Adrenal gland (tissue), 12 donors: ENCODE data around the gene TRAPPC2L. TPM values are rescaled to one million over a fixed set of nuclear protein-coding genes. Genes with fewer than 3 reads are reported as not detected.

ENCODE experiments used
- DNase-seq, 7 donors: peaks; one replicate each; pipeline ENCODE4 v3.0.0-alpha.2; 2019 to 2020
- H3K27ac ChIP-seq, 5 donors: fragments of 200-600 bp; sonication (generic) in 4 of 5; 1 replicate in 3 of 5; 2 replicates in 2 of 5; pipeline versions ENCODE4 v1.5.1 to v1.8.0; 2016 to 2020; ENCODE audit warnings: mild to moderate bottlenecking in 1 of 5
- H3K27me3 ChIP-seq: fragments of 200-600 bp; 2 replicates; pipeline ENCODE4 v1.8.0; 2021
- H3K36me3 ChIP-seq, 2 donors: fragments of 200-600 bp; replicated peaks in 1 of 2; 1 replicate in 1 of 2; 2 replicates in 1 of 2; pipeline versions ENCODE4 v1.5.1 to v1.8.0; 2018 to 2022
- H3K4me1 ChIP-seq, 2 donors: fragments of 200-600 bp; replicated peaks in 1 of 2; 1 replicate in 1 of 2; 2 replicates in 1 of 2; pipeline versions ENCODE4 v1.5.1 to v1.8.0; 2018 to 2021
- H3K4me3 ChIP-seq, 4 donors: fragments of 200-600 bp; sonication (generic) in 3 of 4; one replicate each; pipeline ENCODE4 v1.5.1; 2016 to 2018
- H3K9me3 ChIP-seq, 3 donors: fragments of 200-600 bp; sonication (generic) in 1 of 3; replicated peaks in 1 of 3; 1 replicate in 2 of 3; 2 replicates in 1 of 3; pipeline versions ENCODE4 v1.5.1 to v1.8.0; 2016 to 2021
- POLR2A ChIP-seq, 2 donors: fragments of 450-650 bp; IDR thresholded peaks; one replicate each; pipeline ENCODE4 v1.6.1; 2017; ENCODE audit warnings: antibody characterized with exemption in 2 of 2, mild to moderate bottlenecking in 2 of 2, moderate library complexity in 1 of 2
- WGBS, 4 donors: extraction: QIAGEN DNeasy Blood & Tissue Kit in 2 of 4; methylation state at CpG; one replicate each; pipeline versions ENCODE4 v1.1.5 to v1.1.7; 2013 to 2017; 5-methylcytosine and 5-hydroxymethylcytosine counted together
- intact Hi-C, 2 donors: fragments of 100-400 bp; cut with DNase I; formaldehyde crosslinking; loops; one replicate each; pipeline versions ENCODE4 v1.14.1 to v1.15.0; 2022 to 2023
- polyA plus RNA-seq, 3 donors: library from polyadenylated mRNA; stranded (reverse); fragments of 200-250 nt in 2 of 3; fragments of 350-450 nt in 1 of 3; fragmentation: Illumina TruSeq in 1 of 3; extraction: RNeasy Lipid Tissue Mini Kit (QIAGEN cat#74804) in 1 of 3; gene quantifications; one replicate each; pipeline ENCODE4 v1.2.3, GENCODE V29; 2013 to 2014
- total RNA-seq, 9 donors: library from RNA; depleted of rRNA in 4 of 9; stranded (reverse); fragments of >200 nt in 4 of 9; fragments of 120-200 nt in 1 of 9; fragmentation: NEBNext Ultra II Directional in 1 of 9; extraction: Animal tissue kit (Norgen Biotek cat#: 25700) in 1 of 9; gene quantifications; one replicate each; pipeline versions ENCODE4 v1.1.0 to v1.2.4, GENCODE V29; 2013 to 2023
- TF ChIP-seq, protein P1 (sequence below), 6 experiments: fragments of 450-650 bp in 4 of 6; fragments of 200-600 bp in 2 of 6; sonication (generic) in 1 of 6; IDR thresholded peaks; 1 replicate in 5 of 6; 2 replicates in 1 of 6; pipeline versions ENCODE4 v1.5.1 to v1.8.0; 2016 to 2021; ENCODE audit warnings: antibody characterized with exemption in 6 of 6, mild to moderate bottlenecking in 2 of 6, moderate library complexity in 1 of 6
- donor health status: healthy with polysubstance abuse.
- donor health status: Bipolar disorder and iron deficiency.
- donor health status: DM: yes; HTN: yes; CAD: no.
- donor health status: DM: no; HTN: no; CAD: no.
- donor health status: DM: no; HTN: no; CAD: no.
- donor health status: DM: yes; HTN: yes; CAD: no.

The TRAPPC2L gene
- total and polyA plus RNA-seq, 12 donors, result 56.7 to 279 (median 149) TPM

DNA sequence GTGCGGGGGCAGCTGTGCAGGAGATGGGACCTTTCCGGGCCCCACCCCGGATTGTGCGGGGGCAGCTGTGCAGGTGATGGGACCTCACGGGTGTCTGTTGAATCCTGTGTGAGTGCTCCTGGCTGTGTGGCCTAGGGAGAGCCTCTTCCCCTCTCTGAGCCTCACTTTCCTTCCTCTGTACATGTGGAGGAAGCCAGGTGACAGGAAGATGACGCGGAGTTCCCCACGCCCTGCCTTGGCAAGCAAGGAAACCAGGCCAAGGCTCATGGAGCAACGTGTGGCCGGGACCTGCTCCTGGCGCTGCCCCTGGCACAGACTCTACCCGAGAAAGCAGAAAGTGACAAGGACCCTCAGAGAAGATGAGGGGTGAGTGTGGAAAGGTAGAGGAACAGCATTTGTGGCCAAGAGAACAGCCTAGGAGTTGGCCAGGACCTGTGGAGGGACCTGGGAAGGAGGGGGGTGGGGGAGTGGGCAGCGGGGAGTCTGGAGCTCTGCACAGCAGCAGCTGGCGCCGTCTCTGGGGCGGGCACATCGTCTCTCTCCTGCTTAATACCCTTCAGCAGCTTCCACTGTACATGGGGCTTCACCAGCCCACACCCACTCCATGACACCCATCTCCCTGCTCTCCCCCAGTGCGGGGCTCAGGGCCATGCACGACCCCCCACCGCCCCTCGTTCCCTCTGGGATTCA, 47.9 kb downstream of the TRAPPC2L start:
- intact Hi-C loops, result no loop called here
- DNase-seq, result peak; percentile 69 to 87 (median 82)
- no peaks in the 10 kb centered on the region for H3K9me3 ChIP-seq
- TF ChIP-seq, protein P1, sequence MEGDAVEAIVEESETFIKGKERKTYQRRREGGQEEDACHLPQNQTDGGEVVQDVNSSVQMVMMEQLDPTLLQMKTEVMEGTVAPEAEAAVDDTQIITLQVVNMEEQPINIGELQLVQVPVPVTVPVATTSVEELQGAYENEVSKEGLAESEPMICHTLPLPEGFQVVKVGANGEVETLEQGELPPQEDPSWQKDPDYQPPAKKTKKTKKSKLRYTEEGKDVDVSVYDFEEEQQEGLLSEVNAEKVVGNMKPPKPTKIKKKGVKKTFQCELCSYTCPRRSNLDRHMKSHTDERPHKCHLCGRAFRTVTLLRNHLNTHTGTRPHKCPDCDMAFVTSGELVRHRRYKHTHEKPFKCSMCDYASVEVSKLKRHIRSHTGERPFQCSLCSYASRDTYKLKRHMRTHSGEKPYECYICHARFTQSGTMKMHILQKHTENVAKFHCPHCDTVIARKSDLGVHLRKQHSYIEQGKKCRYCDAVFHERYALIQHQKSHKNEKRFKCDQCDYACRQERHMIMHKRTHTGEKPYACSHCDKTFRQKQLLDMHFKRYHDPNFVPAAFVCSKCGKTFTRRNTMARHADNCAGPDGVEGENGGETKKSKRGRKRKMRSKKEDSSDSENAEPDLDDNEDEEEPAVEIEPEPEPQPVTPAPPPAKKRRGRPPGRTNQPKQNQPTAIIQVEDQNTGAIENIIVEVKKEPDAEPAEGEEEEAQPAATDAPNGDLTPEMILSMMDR (IDR thresholded peaks at IDR 0.05), result no peak
- peak in 1 of 2 donors; percentile 34 for TF ChIP-seq POLR2A (IDR thresholded peaks at IDR 0.05)
- peak overlapping the region in 4 of 5 donors; percentile 16 to 83 (median 42) for H3K27ac ChIP-seq
- peak overlapping the region in 1 of 4 donors; percentile 52 for H3K4me3 ChIP-seq
- no peaks in the 10 kb centered on the region for H3K36me3 ChIP-seq
- WGBS, 4 donors, result 61 to 68% (median 67%) methylated on average over 16 to 21 of the region's 21 CpGs
- no peaks in the 10 kb centered on the region for H3K27me3 ChIP-seq
- H3K4me1 ChIP-seq, result peaks cover 0 to 11% of the 10 kb centered on the region in 2 donors

DNA sequence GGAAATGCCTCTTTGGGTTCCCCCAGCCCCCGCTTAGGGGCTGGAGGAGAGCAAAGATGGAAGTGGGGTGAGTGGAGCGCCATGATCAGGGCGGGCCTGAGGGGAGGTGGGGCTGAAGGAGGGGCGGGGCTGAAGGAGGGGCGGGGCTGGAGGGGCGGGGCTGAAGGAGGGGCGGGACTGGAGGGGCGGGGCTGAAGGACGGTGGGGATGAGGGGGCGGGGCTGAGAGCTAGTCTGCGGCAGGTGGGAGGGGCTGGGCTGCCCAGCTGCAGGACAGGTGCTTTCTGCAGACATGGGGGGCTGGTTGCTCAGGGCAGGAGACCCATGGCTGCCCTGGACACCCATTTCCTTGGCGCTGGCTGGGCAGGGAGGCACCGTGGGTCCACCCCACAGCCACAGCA, 48.6 kb downstream of the TRAPPC2L start:
- H3K4me3 ChIP-seq, result peak overlapping the region in 1 of 4 donors; percentile 52
- intact Hi-C loops, result no loop called here
- 35 to 71% (median 54%) methylated on average over 1 to 13 of the region's 13 CpGs for WGBS, 4 donors

DNA sequence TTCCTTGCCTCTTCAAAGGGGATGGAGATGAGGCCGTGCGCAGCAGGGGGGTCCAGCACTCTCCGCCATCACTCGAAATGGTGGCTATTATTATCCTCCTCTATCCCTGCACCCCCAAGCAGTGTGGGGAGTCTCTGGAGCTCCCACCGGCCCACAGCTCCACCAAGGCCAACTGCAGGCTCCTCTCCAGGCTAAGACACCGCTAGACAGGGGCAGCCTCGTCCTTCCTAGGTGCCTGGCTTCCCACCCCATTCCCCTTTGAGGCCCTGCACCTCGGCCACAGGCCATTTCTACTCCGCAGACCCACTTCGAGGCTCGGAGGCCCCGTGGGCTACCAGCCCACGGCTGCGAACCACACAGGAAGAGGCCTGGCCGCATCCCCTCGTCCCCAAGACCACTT, 49.1 kb downstream of the TRAPPC2L start:
- Histone ChIP-seq H3K27ac (no peak overlapping the region), H3K36me3 (no peaks in the 10 kb centered on the region), H3K4me1 (peaks cover 3 to 11% of the 10 kb centered on the region in 2 donors), H3K9me3 (no peaks in the 10 kb centered on the region), H3K27me3 (no peaks in the 10 kb centered on the region), H3K4me3 (no peak overlapping the region)
- no peak for TF ChIP-seq POLR2A (IDR thresholded peaks at IDR 0.05)
- TF ChIP-seq, protein P1 (IDR thresholded peaks at IDR 0.05), result no peak
- 72 to 85% (median 81%) methylated on average over 6 to 16 of the region's 16 CpGs for WGBS, 4 donors
- intact Hi-C loops, result no loop called here
- DNase-seq, result no peak

More for the DNA sequence above, 48.6 kb downstream of the TRAPPC2L start:
- Histone ChIP-seq H3K4me1 (peaks cover 0 to 11% of the 10 kb centered on the region in 2 donors), H3K27me3 (no peaks in the 10 kb centered on the region), H3K9me3 (no peaks in the 10 kb centered on the region), H3K36me3 (no peaks in the 10 kb centered on the region), H3K27ac (peak overlapping the region in 3 of 5 donors; percentile 21 to 83 (median 64))
- TF ChIP-seq POLR2A (IDR thresholded peaks at IDR 0.05), result no peak
- TF ChIP-seq, protein P1 (IDR thresholded peaks at IDR 0.05), result no peak
- DNase-seq, result peak in 5 of 7 donors; percentile 45 to 69 (median 58)

DNA sequence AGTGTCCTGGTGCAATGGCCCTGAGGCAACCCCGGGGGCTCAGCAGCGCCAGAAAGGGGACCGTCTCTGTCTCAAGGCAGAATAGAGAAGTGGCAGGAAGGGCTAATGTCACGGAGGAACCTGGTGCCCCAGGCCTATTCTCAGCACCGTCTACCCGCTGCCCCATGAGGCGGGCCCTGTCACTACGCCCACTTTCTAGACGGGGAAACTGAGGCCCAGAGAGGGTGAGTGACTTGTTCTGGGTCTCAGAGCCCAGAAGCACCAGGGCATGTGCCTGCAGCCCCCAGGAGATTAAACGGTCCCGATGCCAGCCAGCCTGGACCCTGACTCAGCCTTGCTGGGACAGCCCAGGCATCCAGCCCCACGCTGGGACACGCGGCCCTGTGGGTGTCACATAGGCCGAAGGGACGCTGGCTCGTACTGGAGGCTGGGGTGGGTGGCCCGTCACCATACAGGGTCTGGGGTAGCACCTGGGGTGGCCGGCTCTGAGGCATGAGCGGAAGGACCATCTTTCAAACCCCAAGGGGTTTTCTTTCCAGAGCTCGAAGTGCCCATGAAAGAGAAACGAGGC, 49.7 kb downstream of the TRAPPC2L start:
- no peak for DNase-seq
- Histone ChIP-seq H3K9me3 (no peaks in the 10 kb centered on the region), H3K4me3 (no peak overlapping the region), H3K27me3 (no peaks in the 10 kb centered on the region), H3K36me3 (no peaks in the 10 kb centered on the region), H3K27ac (no peak overlapping the region), H3K4me1 (peaks cover 5 to 11% of the 10 kb centered on the region in 2 donors)
- WGBS, 4 donors, result 86 to 90% (median 87%) methylated on average over 7 to 22 of the region's 22 CpGs
- no peak for TF ChIP-seq POLR2A (IDR thresholded peaks at IDR 0.05)
- TF ChIP-seq, protein P1 (IDR thresholded peaks at IDR 0.05), result no peak
- intact Hi-C loops, result no loop called here
